ENCODE measurements around the gene TAP2.

Gene TAP2

DNA sequence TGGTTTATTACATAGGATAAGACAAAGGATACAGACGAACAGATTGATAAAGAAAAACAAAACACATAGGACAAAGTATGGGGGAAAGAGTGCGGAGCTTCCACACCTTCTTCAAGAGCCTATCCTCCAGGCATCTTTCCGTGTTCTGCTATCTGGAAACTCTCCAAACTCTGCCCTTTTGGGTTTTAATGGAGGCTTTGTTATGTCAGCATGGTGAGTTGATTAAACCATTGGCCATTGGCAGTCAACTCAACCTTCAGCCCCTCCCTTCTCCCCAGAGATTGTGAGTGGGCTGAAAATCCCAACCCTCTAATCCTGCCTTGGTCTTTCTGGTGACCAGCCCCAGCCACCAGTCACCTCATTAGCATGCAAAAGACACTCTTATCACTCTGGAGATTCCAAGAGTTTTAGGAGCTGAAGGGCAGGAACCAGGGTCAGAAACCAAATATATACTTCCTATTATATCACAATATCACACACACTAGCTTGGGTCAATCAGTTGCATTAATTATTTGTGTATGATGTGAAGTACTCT is 45.6 kb downstream of the TAP2 start:
- no peak for DNase-seq (ENCODE audit: low read depth)

DNA sequence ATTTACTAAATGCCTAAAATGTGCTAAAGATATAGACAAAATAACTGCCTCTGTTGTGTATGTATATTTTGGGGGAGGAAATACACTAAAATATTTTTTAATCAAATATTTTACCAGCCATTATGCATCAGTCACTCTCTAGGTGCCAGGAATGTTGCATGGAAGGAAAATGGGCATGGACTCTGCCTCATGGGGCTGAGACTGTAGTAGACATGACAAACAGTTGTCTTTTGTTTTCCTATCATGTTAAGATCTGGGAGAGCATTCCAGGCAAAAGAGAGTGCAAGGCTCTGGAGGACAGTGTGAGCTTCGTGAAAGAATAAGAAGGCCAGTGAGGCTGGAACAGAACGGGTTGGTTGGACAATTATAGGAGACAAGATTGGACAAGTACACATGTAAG is 48.2 kb downstream of the TAP2 start:
- DNase-seq (ENCODE audit: low read depth), result no peak

Data from activated T-cell treated with anti-CD3 and anti-CD28 coated beads for 24 hours (primary cell).